HG02588 (cell line): ENCODE measurements around the gene EDIL3.
"Not testable (repeated sequence)": the region's sequence is repeated elsewhere in the genome, so short reads cannot be mapped to it uniquely, and the experiment has no call there.

Experiments used
- ATAC-seq: cut with Tn5 transposase; IDR thresholded peaks from one replicate; pipeline ENCODE4 v1.9.1; 2021; ENCODE audit warnings: mild to moderate bottlenecking, moderate library complexity; ENCODE audit not compliant: unreplicated experiment

The EDIL3 gene

DNA sequence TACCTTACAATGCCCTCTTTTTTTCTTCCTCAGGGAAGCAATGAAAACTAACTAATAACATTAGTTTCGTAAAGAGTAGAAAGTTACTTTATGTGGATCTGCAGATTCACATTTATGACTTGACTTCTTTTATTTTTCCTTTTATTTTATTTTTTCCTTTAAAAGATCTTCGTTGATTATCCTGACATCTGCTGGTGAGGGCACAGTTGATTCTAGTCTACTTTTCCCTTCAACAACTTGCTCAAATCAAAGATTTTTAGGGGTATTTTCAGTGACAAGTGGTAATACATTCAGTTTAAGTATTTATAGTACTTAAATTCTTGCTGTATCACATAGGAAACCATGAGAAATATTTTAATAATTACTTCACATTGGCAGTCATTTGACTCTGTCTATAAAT is 4.9 kb downstream of the EDIL3 start:
- ATAC-seq, result no peak

- ATAC-seq, result no peak
Observed at GRCh38 chr5:84378961-84379360, 5.7 kb downstream of the EDIL3 start.

GRCh38 chr5:84378420-84378819 is 6.3 kb downstream of the EDIL3 start:
- no peak for ATAC-seq

GRCh38 chr5:84376346-84376745 is 8.3 kb downstream of the EDIL3 start:
- ATAC-seq, result no peak

DNA sequence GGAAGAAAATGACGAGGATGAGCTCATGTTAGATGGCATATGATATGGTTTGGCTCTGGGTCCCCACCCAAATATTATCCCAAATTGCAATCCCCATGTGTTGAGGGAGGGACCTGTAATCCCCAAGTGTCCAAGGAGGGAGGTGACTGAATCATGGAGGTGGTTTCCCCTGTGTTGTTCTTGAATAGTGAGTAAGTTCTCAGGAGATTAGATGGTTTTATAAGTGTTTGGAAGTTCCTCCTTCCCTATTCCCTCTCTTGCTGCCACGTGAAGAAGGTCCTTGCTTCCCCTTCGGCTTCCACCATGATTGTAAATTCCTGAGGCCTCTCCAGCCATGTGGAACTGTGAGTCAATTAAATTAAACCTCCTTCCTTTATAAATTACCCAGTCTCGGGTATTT is 10.1 kb downstream of the EDIL3 start:
- no peak for ATAC-seq

DNA sequence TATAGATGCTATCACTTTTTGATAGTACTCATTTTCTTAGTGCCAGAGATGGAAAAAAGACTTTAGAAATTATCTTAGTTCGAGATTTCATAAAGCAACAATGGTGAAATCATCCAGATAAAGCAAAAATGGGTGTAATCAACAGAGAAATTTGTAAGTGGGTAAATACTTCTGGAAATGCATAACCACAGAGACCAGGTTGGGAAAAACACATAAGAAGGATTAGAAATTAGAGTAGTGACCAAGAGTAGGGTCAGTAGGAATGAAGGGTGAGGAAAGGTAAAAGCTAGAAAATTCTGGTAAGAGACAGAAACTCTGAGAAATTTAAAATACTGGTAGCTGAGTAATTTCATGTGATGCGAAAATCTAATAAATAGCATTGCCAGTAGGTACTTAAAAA is 11.2 kb downstream of the EDIL3 start:
- no peak for ATAC-seq

- ATAC-seq, result no peak
Observed at GRCh38 chr5:84372066-84372695, 12.5 kb downstream of the EDIL3 start.

DNA sequence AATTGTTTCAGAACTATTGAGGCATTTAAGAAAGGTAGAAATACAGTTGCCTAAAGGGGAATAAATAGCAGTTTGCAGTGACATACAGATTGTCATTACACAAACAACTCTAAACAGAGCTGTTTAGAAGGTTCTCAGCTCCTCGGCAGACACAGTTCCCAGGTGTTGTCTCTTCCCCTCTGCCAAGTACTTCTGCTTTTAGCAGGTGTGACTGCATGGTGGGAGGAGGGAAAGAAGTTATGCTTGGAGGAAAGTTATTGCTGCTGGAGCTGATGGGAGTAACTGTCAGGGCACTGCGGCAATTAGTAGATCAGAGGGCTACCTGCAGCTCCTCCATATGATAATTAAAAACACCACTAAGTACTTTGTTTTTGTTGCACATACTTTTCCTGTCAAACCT is 14.5 kb downstream of the EDIL3 start:
- no peak for ATAC-seq

DNA sequence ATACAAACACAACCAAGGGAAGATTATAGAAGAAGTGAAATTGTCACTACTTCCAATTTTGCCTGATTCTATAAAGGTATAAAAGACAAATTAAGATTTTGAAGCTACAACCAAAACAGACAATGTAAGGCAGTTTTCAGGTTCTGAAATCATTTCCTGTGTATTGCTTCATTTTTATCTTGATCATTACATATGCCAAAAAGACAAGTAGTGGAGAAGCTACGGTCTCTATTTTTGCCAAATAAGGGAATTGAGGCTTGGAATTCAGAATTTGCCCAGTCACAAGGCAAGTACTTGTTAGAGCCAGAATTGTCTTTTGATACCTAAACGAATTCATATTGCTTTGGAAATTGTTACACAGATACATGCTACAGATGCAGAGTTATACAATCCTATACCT is 20.6 kb downstream of the EDIL3 start:
- ATAC-seq, result no peak

GRCh38 chr5:84362061-84362720 is 22.5 kb downstream of the EDIL3 start:
- ATAC-seq, result no peak

DNA sequence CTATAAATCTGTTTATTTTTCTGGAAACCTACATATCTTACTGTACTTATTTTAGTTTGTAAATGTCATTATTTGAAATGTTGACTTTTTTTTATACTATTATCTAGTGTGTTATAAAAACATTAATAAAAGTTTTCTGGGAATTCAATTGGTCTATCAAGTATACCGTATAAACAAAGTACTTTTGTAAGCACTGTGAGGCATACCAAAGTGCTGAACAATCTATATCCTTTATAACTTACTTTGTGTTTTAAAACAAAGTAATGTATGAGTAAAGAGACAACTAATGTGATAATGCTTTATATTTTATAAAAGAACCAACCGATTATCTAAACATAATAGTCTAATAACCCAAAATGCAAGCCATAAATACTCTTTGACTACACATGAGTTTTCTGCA is 23.1 kb downstream of the EDIL3 start:
- no peak for ATAC-seq

DNA sequence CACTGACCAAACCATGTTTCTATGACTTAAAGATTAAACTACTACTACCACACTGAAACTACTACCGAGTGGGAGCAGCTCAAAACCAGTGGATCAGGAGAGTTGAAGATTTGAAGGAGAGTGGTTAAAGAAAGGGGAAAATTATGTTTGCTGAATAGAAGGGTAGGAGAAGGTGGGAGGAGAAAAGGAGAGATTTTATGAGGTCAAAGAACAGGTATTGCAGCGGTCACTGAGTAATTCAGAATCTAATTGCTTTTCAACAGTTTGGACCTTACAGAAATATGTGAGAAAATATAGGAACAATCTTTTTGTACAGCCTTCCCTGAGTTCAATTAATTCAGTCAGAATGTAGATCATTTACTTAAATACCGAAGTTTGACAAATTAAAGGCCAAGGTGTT is 24.6 kb downstream of the EDIL3 start:
- no peak for ATAC-seq

GRCh38 chr5:84354101-84354500 is 30.6 kb downstream of the EDIL3 start:
- no peak for ATAC-seq

DNA sequence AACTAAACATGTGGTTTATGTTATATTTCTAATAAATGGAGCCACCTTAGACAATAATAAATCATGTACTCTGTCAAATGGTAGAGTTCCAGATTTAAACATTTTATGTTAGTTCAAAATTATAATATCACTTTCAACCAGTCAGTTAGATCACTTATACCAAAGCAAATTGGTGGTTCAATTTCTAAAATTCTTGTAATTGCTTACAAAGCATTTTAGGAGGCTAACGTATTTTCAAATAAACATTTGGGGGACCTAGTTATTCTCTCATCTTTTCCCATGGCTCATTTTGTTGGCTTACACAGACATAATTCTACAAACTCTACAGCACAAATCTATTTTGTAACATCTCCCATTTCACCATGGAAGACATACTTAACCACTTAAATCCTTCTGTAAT is 39.9 kb downstream of the EDIL3 start:
- no peak for ATAC-seq

GRCh38 chr5:84343171-84343570 is 41.5 kb downstream of the EDIL3 start:
- no peak for ATAC-seq

DNA sequence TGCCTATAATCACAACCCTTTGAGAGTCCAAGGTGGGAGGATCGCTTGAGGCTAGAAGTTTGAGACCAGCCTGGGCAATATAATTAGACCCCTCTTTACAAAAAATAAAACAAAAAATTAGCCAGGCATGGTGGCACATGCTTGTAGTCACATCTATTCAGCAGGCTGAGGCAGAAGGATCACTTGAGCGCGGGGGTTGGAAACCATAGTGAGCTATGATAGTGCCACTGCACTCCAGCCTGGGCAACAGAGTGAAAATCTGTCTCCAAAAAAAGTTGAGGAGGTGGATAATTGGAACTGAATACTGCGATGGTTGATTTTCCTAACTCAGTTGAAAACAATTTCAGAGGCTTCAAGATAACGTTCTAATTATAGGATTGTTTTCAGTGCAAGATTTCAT is 52.6 kb downstream of the EDIL3 start:
- ATAC-seq, result no peak

DNA sequence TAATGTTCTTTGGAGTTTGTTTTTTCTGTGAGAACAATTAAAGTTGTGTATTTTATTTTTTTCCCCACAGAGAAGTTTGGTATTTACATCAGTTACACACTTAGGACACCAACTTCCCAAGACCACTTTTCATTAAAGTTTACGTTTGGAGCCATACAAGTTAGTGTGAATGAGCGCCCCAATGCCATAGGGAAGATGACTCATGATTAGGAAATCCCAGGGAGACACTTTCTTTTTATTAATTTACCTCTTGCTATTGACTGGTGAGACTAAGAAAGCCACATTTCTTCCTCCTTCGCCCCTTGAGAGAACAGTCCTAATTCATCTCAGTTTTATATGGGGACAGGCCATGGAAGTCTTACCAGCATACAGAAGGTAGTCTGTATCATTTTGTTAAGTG is 57.1 kb downstream of the EDIL3 start:
- no peak for ATAC-seq

DNA sequence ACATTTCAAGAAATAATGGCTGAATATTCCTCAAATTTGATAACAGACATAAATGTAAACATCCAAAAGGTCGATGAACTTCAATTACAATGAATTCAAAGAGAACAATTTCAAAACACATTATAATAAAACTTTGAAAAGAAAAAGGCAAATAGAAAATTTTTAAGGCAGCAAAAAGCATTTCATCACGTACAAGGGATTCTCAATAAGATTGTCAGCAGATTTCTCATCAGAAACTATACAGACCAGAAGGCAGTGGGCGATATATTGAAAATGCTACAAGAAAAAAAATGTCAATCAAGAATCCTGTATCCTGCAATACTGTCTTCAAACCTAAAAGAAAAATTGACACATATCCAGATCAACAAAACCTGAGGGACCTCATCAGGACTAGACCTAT is 62.0 kb downstream of the EDIL3 start:
- no peak for ATAC-seq

- ATAC-seq, result not testable (repeated sequence)
Observed at GRCh38 chr5:84317826-84318225, 66.9 kb downstream of the EDIL3 start.

- not testable (repeated sequence) for ATAC-seq
Observed at GRCh38 chr5:84312280-84312679, 72.4 kb downstream of the EDIL3 start.

DNA sequence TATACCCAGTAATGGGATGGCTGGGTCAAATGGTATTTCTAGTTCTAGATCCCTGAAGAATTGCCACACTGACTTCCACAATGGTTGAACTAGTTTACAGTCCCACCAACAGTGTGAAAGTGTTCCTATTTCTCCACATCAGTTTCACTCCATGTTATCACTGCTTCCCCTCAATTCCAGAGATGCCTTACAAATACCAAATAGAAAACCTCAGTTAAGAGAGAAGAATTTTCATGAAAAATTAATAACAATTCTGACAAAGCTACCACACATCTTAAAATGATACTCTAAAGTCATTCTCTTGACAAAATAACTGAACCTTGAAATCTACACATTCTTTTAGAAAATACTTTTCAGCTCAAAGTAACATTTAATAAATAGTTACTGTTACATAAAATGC is 74.8 kb downstream of the EDIL3 start:
- not testable (repeated sequence) for ATAC-seq

GRCh38 chr5:84306601-84307000 is 78.1 kb downstream of the EDIL3 start:
- no peak for ATAC-seq

- no peak for ATAC-seq
Observed at GRCh38 chr5:84304599-84304998, 80.1 kb downstream of the EDIL3 start.
